Stimulated activated CD4-positive, alpha-beta T cell treated with anti-CD3 and anti-CD28 coated beads, Interleukin-15, amount 100 ng/mL, for 48 hours (primary cell): Measurements from ENCODE around the gene FOXS1.
"Not testable (repeated sequence)": the region's sequence is repeated elsewhere in the genome, so short reads cannot be mapped to it uniquely, and the experiment has no call there.

Experiments
- DNase-seq, 2 donors: peaks; one replicate each; pipeline ENCODE4 v3.0.0-alpha.2; 2020; ENCODE audit warnings: low read depth in 2 of 2

FOXS1 gene

GRCh38 chr20:31839782-31840487 is 5.5 kb downstream of the FOXS1 start:
- no peak for DNase-seq

- no peak for DNase-seq
Measured at GRCh38 chr20:31838646-31839292, 6.6 kb downstream of the FOXS1 start.

GRCh38 chr20:31837896-31838397 is 7.5 kb downstream of the FOXS1 start:
- DNase-seq = no peak

- no peak for DNase-seq
Measured at GRCh38 chr20:31836853-31837608, 8.4 kb downstream of the FOXS1 start.

GRCh38 chr20:31835977-31836852 is 9.2 kb downstream of the FOXS1 start:
- DNase-seq = no peak

- no peak for DNase-seq
Measured at GRCh38 chr20:31835554-31835953, 9.8 kb downstream of the FOXS1 start.

GRCh38 chr20:31833931-31834521 is 11.4 kb downstream of the FOXS1 start:
- DNase-seq = no peak

- DNase-seq = peak; percentile 23 to 45
Measured at GRCh38 chr20:31833130-31833930, 12.1 kb downstream of the FOXS1 start.

GRCh38 chr20:31831771-31832306 is 13.6 kb downstream of the FOXS1 start:
- no peak for DNase-seq

- DNase-seq = no peak
Measured at GRCh38 chr20:31831211-31831610, 14.2 kb downstream of the FOXS1 start.

- DNase-seq = no peak
Measured at GRCh38 chr20:31830406-31830981, 14.9 kb downstream of the FOXS1 start.

GRCh38 chr20:31829731-31830130 is 15.7 kb downstream of the FOXS1 start:
- no peak for DNase-seq

GRCh38 chr20:31828016-31828415 is 17.4 kb downstream of the FOXS1 start:
- not testable (repeated sequence) for DNase-seq

- no peak for DNase-seq
Measured at GRCh38 chr20:31827059-31827458, 18.3 kb downstream of the FOXS1 start.

- DNase-seq = no peak
Measured at GRCh38 chr20:31826074-31826473, 19.3 kb downstream of the FOXS1 start.

GRCh38 chr20:31824554-31825313 is 20.7 kb downstream of the FOXS1 start:
- DNase-seq = no peak

- DNase-seq = no peak
Measured at GRCh38 chr20:31824125-31824485, 21.3 kb downstream of the FOXS1 start.

- DNase-seq = no peak
Measured at GRCh38 chr20:31823360-31824124, 21.9 kb downstream of the FOXS1 start.
